GM21367 (cell line): Measurements from ENCODE around the gene MMP15.
A peak's percentile ranks its signal among the peaks of the same experiment; 100 is the strongest.
"Not testable (repeated sequence)": the region's sequence is repeated elsewhere in the genome, so short reads cannot be mapped to it uniquely, and the experiment has no call there.

Experiments used
- ATAC-seq: cut with Tn5 transposase; IDR thresholded peaks from one replicate; pipeline ENCODE4 v1.9.1; 2021; ENCODE audit not compliant: unreplicated experiment

Gene MMP15

GRCh38 chr16:58025351-58026138, at the start of gene MMP15:
Gene MMP15, plus strand, starts transcription at chr16:58025754. Its CDS starts 597 bp downstream, at chr16:58026351.
- peak; percentile 51 for ATAC-seq

- no peak for ATAC-seq
Measured at GRCh38 chr16:57976331-57976796, 49.2 kb upstream of the MMP15 start.

- ATAC-seq = no peak
Measured at GRCh38 chr16:57977418-57978069, 48.0 kb upstream of the MMP15 start.

GRCh38 chr16:57978070-57978465, 47.5 kb upstream of the MMP15 start:
- ATAC-seq = not testable (repeated sequence)

- no peak for ATAC-seq
Measured at GRCh38 chr16:57979006-57979585, 46.5 kb upstream of the MMP15 start.

- ATAC-seq = no peak
Measured at GRCh38 chr16:57981636-57982035, 43.9 kb upstream of the MMP15 start.

GRCh38 chr16:57982385-57982784, 43.2 kb upstream of the MMP15 start:
- ATAC-seq = no peak

- peak; percentile 67 for ATAC-seq
Measured at GRCh38 chr16:57984443-57985203, 40.9 kb upstream of the MMP15 start.

GRCh38 chr16:57985204-57986181, 40.1 kb upstream of the MMP15 start:
- peak; percentile 20 for ATAC-seq

- ATAC-seq = no peak
Measured at GRCh38 chr16:57986196-57986595, 39.4 kb upstream of the MMP15 start.

GRCh38 chr16:57987441-57988177, 37.9 kb upstream of the MMP15 start:
- no peak for ATAC-seq

- no peak for ATAC-seq
Measured at GRCh38 chr16:57988929-57989328, 36.6 kb upstream of the MMP15 start.

- no peak for ATAC-seq
Measured at GRCh38 chr16:57991551-57992059, 33.9 kb upstream of the MMP15 start.

- no peak for ATAC-seq
Measured at GRCh38 chr16:57992084-57992483, 33.5 kb upstream of the MMP15 start.

- no peak for ATAC-seq
Measured at GRCh38 chr16:57993438-57993837, 32.1 kb upstream of the MMP15 start.

- no peak for ATAC-seq
Measured at GRCh38 chr16:57993897-57994296, 31.7 kb upstream of the MMP15 start.

- ATAC-seq = no peak
Measured at GRCh38 chr16:57994361-57994760, 31.2 kb upstream of the MMP15 start.

GRCh38 chr16:57994778-57995177, 30.8 kb upstream of the MMP15 start:
- ATAC-seq = no peak

- no peak for ATAC-seq
Measured at GRCh38 chr16:57995721-57996405, 29.7 kb upstream of the MMP15 start.
